ENCODE measurements around the gene SNX13.

Gene SNX13

DNA sequence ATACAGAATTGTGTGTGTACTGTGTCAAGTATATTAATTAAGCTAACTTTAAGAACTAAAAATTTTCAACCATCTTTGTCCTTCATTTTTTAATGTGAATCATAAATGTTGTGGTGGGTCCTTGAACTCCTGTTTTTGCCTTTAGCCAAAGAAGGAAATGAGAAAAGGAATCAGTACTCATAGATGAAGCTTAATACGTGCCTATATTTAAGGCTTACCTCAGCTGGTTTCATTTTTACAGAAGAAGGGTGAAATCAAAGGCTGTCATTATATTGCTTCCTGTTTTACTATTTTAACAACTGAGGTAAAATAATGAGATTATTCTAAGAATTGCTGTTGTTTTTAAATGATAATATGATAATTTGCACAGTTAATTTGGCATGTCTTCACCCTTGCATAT is 6.3 kb upstream of the SNX13 start:
- in situ Hi-C loops (cut with HindIII; ENCODE audit: low sequenced_read_pairs) = no loop called here

GRCh38 chr7:17944720-17945119 is 4.4 kb upstream of the SNX13 start:
- in situ Hi-C loops (cut with HindIII; ENCODE audit: low sequenced_read_pairs) = no loop called here

GRCh38 chr7:17943006-17943405 is 2.7 kb upstream of the SNX13 start:
- in situ Hi-C loops (cut with HindIII; ENCODE audit: low sequenced_read_pairs) = no loop called here

- in situ Hi-C loops (cut with HindIII; ENCODE audit: low sequenced_read_pairs) = no loop called here
These were observed 1.9 kb upstream of the SNX13 start for GRCh38 chr7:17942231-17942630.

- in situ Hi-C loops (cut with HindIII; ENCODE audit: low sequenced_read_pairs) = no loop called here
These were observed 697 bp upstream of the SNX13 start for GRCh38 chr7:17940951-17941431.

- in situ Hi-C loops (cut with HindIII; ENCODE audit: low sequenced_read_pairs) = no loop called here
These were observed 540 bp downstream of the SNX13 start for GRCh38 chr7:17939606-17940301.

DNA sequence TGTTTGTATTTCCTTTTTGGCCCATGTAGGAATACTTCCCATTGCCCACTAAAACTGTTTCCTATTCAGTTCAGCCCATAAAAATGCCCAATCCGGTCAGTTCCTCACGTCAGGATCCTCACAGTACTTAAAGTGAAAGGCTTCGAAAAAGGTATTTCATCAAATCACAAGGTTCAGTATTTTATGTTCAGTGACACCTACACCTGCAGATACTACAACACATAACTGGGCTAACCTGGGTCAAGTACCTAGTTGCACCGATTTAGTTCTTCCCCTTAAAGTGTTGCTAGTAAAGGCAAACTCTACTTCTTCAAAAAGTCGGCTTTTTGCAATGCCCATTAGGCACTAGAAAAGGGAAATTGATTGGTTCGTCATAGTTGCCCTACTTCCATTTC is 1.1 kb downstream of the SNX13 start:
- in situ Hi-C loops (cut with HindIII; ENCODE audit: low sequenced_read_pairs) = no loop called here

DNA sequence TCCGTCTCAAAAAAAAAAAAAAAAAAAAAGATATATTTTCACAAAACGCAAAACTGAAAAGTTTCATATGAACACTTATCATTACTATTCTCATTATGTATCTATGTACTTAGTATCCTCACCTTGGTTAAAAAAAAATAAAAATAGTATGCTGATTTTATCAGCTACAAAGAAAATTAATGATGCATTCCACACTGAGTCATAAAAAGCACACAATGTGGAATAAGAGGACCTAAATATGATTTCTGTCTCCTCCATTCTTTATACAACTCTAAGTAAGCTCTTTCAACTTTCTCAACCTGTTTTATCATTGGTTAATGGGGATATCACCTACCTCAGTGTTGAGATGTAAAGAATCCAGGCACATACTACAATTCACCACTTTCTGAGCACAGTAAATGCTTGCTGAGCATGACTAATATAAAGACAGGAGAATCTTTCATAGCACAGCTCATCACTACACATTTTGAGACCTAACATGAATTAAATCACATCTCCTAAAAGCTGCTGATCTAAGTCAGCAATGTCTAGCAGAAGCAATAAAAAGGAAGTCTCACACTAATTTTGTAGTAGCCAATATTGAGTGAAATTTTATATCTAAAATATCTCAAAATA is 2.7 kb downstream of the SNX13 start:
- in situ Hi-C loops (cut with HindIII; ENCODE audit: low sequenced_read_pairs) = no loop called here

DNA sequence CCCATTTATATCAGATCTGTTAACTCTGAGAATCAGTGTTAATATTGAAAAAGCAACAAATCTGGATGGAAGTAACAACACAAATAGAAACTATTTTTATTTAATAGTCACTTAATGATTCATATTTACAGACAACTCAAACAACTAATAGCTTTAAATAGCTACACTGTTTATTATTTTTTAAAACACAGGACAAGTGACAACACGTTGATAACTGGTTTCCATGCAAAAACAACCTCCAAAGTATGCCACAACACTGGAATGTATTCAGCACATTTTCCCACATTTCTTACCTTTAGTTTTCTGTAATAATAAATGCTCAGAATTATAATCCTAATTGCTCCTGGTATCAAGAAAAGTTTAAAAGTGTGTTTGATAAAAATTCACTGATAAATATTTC is 4.0 kb downstream of the SNX13 start:
- in situ Hi-C loops (cut with HindIII; ENCODE audit: low sequenced_read_pairs) = no loop called here

DNA sequence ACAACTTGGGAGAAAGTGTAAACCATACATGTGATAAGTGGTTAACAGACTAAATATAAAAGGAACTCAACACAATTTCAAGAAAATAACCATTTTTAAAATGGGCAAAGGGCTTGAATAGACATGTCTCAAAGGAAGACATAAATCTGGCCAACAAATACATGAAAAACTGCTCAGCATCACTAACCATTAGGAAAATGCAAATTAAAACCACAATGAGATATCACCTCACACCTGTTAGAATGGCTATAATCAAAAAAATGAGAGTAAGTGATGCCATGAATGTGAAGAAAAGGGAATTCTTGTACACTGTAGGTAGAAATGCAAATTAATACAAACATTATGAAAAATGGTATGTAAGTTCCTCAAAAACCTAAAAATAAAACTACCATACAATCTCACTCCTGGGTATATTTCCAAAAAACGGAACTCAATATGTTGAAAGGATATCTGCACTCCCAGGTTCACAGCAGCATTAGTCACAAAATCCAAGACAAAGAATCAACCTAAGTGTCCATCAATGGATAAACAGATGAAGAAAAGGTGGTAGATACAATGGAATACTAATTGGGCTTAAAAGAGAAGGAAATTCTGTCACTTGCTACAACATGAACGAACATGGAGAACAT is 5.6 kb downstream of the SNX13 start:
- in situ Hi-C loops (cut with HindIII; ENCODE audit: low sequenced_read_pairs) = no loop called here

- in situ Hi-C loops (cut with HindIII; ENCODE audit: low sequenced_read_pairs) = no loop called here
These were observed 6.2 kb downstream of the SNX13 start for GRCh38 chr7:17934094-17934493.

- in situ Hi-C loops (cut with HindIII; ENCODE audit: low sequenced_read_pairs) = no loop called here
These were observed 7.5 kb downstream of the SNX13 start for GRCh38 chr7:17932770-17933169.

DNA sequence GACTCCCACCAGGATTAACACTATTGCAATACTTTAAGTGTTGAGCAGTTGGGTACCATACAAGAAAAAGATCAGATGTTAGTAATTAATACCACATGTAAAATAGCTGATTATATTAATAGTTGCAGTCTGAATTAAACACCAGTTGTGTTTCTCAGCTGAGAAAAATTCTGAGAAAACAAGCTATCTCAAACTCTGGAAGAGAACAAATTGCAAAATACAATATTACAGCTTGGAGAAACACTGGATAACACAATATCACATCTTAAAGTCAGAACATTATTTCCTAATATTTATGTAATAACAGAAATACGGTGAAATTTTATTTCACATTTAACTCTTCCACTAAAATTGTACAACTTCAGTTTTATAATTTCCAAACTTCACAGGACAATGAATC is 9.2 kb downstream of the SNX13 start:
- in situ Hi-C loops (cut with HindIII; ENCODE audit: low sequenced_read_pairs) = no loop called here

DNA sequence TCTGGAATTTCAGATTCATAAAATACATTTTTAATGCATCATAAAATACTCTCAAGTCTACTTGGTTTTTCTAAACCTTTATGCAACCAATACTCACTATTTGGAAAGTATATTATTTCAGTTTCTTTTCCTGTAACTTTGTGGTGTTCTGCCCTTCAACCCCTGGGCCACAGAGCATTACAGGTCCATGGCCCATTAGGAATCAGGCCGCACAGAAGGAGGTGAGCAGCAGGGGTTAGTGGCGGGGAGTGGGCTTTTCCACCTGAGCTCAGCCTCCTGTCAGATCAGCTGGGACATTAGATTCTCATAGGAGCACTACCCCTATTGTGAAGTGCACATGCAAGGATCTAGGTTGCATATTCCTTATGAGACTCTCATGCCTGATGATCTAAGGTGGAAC is 9.7 kb downstream of the SNX13 start:
- in situ Hi-C loops (cut with HindIII; ENCODE audit: low sequenced_read_pairs) = no loop called here

DNA sequence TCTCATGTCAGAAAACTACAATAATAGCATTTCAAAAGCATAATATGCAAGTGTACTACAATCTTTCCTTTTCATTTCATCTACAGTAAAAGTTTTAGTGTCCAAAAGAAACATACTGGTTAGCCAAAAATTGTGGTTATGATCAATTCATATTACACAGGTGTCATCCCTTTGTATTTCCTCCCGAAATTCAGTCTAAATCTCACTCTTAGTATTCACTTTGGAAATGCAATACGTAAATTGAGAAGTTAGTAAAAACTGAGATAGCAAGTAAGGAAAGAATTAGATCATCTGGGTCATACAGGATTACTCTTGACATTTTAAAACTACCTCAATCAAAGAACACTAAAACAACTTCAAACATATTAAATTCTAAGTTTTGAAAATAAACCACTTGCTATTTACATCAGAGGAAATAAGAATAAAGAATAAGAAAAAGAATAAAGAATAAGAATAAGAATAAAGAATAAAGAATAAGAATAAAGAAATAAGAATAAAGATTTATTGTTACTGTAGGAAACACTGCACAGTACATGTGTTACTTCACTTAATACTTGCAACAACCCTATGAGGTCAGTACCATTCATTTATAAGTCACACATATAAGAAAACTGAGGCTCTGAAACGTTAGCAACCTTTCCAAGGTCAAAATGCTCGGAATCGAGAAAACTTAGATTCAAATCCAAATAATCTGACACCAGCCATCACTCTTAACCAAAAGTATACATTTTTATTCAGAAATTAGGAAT is 10.5 kb downstream of the SNX13 start:
- in situ Hi-C loops (cut with HindIII; ENCODE audit: low sequenced_read_pairs) = no loop called here

- in situ Hi-C loops (cut with HindIII; ENCODE audit: low sequenced_read_pairs) = no loop called here
These were observed 12.2 kb downstream of the SNX13 start for GRCh38 chr7:17928055-17928454.

- in situ Hi-C loops (cut with HindIII; ENCODE audit: low sequenced_read_pairs) = no loop called here
These were observed 18.4 kb downstream of the SNX13 start for GRCh38 chr7:17921857-17922416.

- in situ Hi-C loops (cut with HindIII; ENCODE audit: low sequenced_read_pairs) = no loop called here
These were observed 22.5 kb downstream of the SNX13 start for GRCh38 chr7:17917842-17918241.

- in situ Hi-C loops (cut with HindIII; ENCODE audit: low sequenced_read_pairs) = no loop called here
These were observed 23.5 kb downstream of the SNX13 start for GRCh38 chr7:17916786-17917185.

GRCh38 chr7:17915796-17916195 is 24.5 kb downstream of the SNX13 start:
- in situ Hi-C loops (cut with HindIII; ENCODE audit: low sequenced_read_pairs) = no loop called here

- in situ Hi-C loops (cut with HindIII; ENCODE audit: low sequenced_read_pairs) = no loop called here
These were observed 25.1 kb downstream of the SNX13 start for GRCh38 chr7:17915168-17915567.

All from endothelial cell of hepatic sinusoid (primary cell).